MG63 (cell line): ENCODE data around the gene CXXC1. TPM values are rescaled to one million over a fixed set of nuclear protein-coding genes. Genes with fewer than 3 reads are reported as not detected.

Experiments
- DNase-seq: peaks from one replicate; pipeline ENCODE4 v3.0.0-alpha.2; 2020
- H3K27me3 ChIP-seq: fragments of 250-450 bp; sonication (Bioruptor Pico); 2 replicates; pipeline ENCODE4 v1.5.1; 2020; ENCODE audit warnings: mild to moderate bottlenecking, moderate library complexity
- H3K36me3 ChIP-seq: fragments of 250-450 bp; sonication (Bioruptor Pico); 2 replicates; pipeline ENCODE4 v1.5.1; 2020; ENCODE audit warnings: mild to moderate bottlenecking, moderate library complexity
- H3K4me3 ChIP-seq: fragments of 250-450 bp; sonication (Bioruptor Pico); 2 replicates; pipeline ENCODE4 v1.5.1; 2020; ENCODE audit warnings: mild to moderate bottlenecking, moderate library complexity
- H3K9me3 ChIP-seq: fragments of 250-450 bp; sonication (Bioruptor Pico); 2 replicates; pipeline ENCODE4 v1.5.1; 2020; ENCODE audit warnings: mild to moderate bottlenecking, moderate library complexity
- total RNA-seq: library from RNA; depleted of rRNA; stranded (reverse); fragments of >200 nt; shearing (Covaris generic); gene quantifications from 2 replicates; pipeline ENCODE4 v1.2.3, GENCODE V29; 2014; ENCODE audit warnings: low replicate concordance

Gene CXXC1
- total RNA-seq, 1 experiment from 2014 or later = 59.3 TPM

DNA sequence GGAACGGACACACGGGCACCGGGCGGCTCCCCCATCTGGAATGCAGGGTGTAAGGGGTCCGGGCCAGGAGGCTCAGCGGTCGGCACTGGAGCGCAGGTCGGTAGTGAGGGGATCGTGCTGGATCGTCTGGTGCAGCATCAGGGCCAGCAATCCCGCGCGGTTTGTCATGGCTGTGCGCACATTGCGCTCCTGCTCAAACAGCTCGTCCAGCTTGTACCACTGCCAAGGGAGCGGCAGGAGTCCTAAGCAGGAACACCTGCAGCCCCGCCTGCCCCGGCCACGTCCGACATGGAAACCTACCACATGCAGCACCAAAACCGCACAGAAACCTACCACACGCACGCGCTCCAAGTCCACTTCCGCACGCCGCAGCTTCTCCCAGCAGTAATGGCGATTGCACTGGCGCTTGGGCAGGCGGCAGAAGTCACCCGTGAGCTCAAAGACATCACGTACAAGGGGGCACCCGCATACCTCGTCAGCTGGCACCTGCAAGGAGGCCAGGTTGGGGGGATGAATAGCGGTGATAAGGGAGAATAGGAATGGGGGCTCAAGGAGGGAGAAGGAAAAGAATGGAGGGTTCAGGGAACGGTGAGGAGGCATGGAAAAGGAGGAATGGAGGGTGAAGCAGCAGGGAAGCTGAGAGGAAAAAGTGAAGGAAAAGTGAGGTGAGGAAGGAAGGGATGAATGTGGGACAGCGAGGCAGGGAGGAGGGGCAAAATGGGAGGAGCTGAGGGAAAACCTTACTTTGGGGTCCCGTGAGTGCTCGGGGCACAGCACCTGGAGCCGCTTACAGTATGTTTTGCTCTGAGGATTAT is 4.8 kb downstream of the CXXC1 start:
- Histone ChIP-seq H3K9me3 (no peaks in the 10 kb centered on the region), H3K27me3 (no peaks in the 10 kb centered on the region), H3K36me3 (peaks cover 49% of the 10 kb centered on the region), H3K4me3 (no peak overlapping the region; the same call in 1 of the 2 replicates)
- no peak for DNase-seq

DNA sequence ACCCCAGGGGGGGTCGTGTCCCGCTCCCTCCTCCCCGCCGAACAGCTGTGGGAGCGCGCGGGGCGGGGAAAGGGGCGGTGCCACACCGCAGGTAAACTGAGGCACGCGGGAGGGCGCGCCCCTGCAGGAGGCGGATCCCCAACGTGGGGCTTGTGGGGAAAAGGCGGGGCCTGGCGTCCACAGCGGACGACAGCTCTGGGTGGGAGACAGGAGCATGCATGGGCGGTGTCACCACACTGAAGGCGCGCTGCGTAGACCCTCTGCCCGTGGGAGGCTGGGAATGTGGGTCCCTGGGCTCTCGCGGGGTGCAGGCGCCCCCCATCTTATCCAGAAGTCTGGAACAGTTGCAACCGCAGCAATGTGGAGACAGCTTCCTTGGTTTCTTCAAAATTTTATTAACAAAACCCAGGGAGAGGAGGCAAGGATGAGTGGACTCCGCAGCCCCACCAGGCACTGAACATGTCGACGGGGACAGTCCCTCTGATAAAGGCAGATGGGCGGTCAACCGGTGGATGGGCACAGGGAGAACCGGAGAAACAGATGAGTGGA is 5.4 kb downstream of the CXXC1 start:
- peaks cover 53% of the 10 kb centered on the region for H3K36me3 ChIP-seq
- DNase-seq = no peak
- no peaks in the 10 kb centered on the region for H3K9me3 ChIP-seq
- peak overlapping the region; percentile 81 for H3K4me3 ChIP-seq
- no peaks in the 10 kb centered on the region for H3K27me3 ChIP-seq

DNA sequence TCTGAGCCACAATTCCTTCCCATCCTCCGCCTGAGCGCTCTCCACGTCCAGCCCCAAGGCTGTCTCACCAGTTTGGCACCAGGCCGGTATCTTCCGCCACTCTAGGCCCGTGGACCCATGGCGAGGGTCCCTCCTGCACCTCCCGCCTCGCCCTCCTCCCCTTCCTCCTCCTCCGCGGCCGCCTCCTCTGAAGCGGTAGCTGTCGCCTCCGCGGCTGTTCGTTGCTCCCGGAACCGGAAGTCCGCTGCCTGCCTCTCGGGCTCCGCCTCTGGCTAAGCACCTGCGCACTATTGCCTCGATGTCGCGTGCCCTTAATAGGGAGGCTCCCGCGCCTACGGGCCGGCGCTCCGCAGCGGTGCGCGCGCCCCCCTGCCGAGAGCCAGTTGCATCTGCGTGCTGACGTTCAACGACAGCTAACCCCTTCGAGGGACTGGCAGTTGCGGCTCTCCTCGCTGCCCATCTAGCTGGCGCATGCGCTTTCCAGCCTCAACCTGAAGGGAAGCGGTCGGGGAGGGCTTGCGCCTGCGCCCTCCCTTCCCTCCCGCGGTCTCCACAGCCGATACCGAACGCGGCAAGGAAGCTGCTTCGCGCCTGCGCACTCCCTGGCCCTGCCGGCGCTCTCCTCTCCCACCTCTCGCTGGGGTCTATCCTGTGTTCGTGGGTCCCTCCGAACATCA is 6.1 kb downstream of the CXXC1 start, which contains the start of gene MBD1:
MBD1 (minus strand) TSS at position 229 of the 677 bp plus-strand sequence. CDS start 1,531 bp downstream, outside the sequence.
- Histone ChIP-seq H3K36me3 (peaks cover 59% of the 10 kb centered on the region), H3K9me3 (no peaks in the 10 kb centered on the region), H3K4me3 (peak within 1 kb of the TSS; percentile 81), H3K27me3 (no peaks in the 10 kb centered on the region)
- peak; percentile 95 for DNase-seq

DNA sequence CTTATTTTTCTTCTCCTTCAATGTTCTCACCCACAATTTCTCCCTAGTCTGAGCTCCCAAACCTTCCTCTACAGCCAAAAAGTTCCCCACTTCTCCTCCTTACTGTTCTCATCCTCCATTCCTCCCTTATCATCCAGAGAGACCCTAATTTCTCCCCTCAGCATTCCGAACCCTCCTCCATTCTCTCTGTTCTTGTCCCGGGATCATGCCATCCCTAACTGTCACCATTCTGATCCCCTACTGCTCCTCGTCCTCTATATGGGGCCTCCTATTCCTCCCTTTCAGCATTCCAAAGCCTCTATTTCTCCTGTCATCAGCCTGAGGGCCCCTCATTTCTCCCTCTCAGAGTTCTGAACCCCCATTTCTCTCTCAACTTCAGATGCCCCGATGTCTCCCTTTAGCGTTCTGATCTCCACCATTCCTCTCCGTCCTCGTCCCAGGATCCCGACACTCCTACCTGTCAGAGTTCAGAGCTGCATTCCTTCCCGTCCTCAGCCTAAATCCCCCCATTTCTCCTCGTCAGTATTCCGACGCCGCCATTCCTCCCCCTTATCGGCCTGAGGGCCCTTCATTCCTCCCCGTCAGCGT is 6.7 kb downstream of the CXXC1 start:
- no peaks in the 10 kb centered on the region for H3K9me3 ChIP-seq
- DNase-seq = no peak
- peak overlapping the region; percentile 81 for H3K4me3 ChIP-seq
- H3K27me3 ChIP-seq = no peaks in the 10 kb centered on the region
- peaks cover 64% of the 10 kb centered on the region for H3K36me3 ChIP-seq

DNA sequence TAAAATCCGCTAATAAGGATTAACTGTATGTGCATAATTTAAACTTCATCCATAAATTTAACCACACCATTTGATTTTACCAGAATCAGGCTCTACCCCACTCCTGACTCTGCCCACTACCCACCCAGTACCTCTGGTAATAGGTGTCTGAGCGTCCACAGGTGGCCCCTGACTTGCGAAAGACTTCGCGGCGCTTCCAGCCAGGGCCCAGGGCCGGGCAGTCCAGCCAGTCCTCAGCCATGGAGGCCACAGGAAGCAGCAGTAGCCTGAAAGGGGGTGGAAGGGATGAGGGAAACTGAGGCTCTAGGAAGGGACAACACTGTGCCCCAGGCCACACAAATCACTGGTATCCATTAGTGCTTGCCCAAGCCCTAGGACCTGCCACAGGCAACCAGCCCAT is 7.7 kb downstream of the CXXC1 start:
- no peak for DNase-seq
- H3K4me3 ChIP-seq = no peak overlapping the region

DNA sequence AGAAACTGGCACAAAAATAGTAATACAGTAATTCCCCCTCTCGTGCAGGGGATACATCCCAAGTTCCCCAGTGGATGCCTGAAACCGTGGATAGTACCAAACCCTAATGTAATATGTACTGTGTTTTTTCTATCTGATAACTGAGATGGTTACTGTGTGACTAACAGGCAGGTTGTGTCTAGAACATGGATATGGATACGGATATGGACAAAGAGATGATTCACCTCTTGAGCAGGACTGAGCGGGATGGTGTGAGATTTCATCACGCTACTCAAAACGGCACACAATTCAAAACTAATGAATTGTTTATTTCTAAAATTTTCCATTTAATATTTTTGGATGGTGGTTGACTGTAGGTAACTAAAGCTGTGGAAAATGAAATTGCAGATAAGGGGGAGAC is 9.6 kb downstream of the CXXC1 start:
- Histone ChIP-seq H3K36me3 (peaks cover 60% of the 10 kb centered on the region), H3K4me3 (no peak overlapping the region), H3K9me3 (no peaks in the 10 kb centered on the region), H3K27me3 (no peaks in the 10 kb centered on the region)
- no peak for DNase-seq

More for the DNA sequence above, 7.7 kb downstream of the CXXC1 start:
- H3K9me3 ChIP-seq = no peaks in the 10 kb centered on the region
- H3K27me3 ChIP-seq = no peaks in the 10 kb centered on the region
- peaks cover 65% of the 10 kb centered on the region for H3K36me3 ChIP-seq

DNA sequence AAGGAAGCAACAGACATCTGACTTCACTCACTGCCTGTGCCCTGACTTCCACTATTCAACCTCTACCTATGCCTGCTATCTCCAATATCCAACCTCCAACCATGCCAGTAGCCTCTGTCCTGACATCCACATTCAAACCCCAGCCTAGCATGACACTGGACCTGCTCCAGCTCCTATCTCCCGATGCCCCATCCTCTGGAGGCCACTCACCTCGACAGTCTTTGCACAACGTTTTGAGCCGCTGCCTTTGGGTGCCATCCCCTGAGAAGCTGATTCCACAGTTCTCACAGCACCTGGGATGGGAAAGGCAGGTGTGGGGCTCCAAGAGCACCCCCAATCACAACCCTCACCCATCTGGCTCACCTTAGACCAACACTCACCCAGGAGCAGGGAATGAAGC is 11.0 kb downstream of the CXXC1 start:
- H3K36me3 ChIP-seq = peaks cover 52% of the 10 kb centered on the region
- H3K9me3 ChIP-seq = no peaks in the 10 kb centered on the region
- DNase-seq = no peak
- no peaks in the 10 kb centered on the region for H3K27me3 ChIP-seq
- H3K4me3 ChIP-seq = no peak overlapping the region

DNA sequence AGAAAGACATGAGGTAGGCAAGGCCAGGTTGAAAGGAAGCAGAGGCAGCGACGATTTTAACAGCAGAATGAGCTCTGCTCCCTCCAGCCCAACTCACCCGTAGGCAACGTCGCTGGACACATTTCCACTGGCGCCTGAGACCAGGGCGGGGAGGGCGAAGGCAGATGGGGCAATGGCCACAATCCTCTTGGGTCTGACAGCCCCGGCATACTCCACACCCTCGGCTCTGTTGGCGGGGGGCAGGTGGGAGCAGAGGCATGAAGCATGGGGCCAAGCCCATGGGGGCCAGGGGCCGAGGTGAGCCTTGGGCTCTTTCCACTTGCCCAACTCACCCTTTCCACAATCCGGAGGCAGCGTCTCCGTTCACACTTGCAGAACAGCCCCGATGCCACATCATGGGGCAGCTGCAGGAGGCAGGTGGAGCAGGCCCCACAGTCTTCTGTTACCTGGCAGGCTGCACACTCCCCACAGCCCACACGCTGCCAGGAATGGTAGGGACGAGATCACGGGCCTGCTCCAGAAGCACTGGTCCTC is 11.9 kb downstream of the CXXC1 start:
- H3K9me3 ChIP-seq = no peaks in the 10 kb centered on the region
- no peak overlapping the region for H3K4me3 ChIP-seq
- no peaks in the 10 kb centered on the region for H3K27me3 ChIP-seq
- no peak for DNase-seq
- peaks cover 49% of the 10 kb centered on the region for H3K36me3 ChIP-seq

DNA sequence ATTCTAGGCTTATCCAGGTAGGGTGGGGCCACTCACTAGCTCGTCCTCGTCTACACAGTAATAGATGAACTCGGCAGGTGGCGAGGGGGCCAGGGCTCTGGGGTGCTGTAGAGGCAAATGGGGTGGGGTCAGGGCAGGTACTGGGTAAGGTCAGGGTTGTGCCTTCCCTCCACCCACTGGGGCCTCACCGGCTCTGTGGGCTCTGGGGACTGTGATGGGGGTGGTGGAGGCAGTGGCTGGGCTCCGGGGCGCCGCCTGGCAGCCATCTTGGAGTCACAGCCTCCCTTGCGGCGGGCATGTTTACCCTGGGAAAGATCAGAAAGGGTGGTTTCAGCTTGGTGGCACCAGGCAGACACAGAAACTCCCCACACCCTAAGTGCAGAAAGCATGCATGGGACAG is 12.6 kb downstream of the CXXC1 start:
- Histone ChIP-seq H3K4me3 (no peak overlapping the region), H3K27me3 (no peaks in the 10 kb centered on the region), H3K36me3 (peaks cover 50% of the 10 kb centered on the region), H3K9me3 (no peaks in the 10 kb centered on the region)
- no peak for DNase-seq

DNA sequence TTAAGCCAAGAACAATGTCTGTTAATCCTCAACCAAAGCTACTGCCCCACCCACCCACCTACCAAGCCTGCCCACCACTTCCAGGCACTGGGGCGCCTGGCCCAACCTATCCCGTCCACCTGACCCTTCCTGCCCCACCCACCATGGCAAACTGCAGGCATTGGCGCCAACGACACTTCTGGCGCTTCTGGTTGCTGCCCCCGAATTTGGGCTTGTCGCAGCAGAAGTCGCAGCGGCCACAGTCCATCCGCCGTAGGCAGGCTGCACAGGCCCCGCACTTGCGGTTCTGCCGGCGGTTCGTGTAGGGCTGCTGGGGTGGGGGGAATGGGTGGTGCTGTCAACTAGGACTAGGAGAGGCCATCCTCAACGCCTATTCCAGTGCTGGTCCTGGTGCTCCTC is 13.4 kb downstream of the CXXC1 start:
- Histone ChIP-seq H3K4me3 (no peak overlapping the region), H3K36me3 (peaks cover 47% of the 10 kb centered on the region), H3K9me3 (no peaks in the 10 kb centered on the region), H3K27me3 (no peaks in the 10 kb centered on the region)
- no peak for DNase-seq

DNA sequence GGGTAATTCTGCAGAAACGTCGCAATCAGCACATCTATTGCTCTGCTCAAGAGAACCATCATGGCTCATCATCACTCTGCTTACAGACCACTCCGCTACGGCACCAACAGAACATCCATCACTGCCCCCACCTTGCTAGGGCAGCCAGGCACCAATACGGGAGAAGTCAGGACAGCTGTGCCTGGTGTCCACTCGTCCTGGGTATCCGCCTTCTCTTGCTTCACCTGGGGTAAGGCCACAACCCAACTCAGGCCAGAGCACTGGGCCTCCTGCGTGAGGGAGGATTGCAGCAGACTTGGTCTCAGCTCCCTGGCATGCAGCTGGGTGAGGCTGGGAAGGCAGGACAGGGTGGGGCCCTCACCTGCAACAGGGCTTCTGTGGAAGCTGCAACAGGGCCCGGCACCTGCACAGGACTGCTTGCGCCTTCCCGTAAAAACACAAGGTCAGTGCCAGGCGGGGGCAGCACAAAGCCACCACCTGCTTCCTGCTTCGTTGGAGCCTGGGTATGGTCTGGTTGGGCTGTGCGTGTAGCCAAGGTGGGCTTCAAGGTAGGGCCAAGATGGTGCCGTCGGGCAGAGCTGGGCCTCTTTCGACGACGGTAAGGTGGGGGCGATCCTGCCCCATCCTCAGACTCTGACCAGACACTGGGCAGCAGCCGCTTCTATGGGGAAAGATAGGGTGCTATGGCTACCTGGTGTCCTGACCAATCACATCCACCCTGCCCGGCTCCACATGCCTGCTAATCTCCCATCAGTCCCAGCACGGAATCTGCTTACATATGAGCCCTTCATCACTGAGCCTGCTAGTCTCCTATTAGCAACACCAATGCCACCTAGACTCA is 14.1 kb downstream of the CXXC1 start:
- no peak for DNase-seq
- Histone ChIP-seq H3K9me3 (no peaks in the 10 kb centered on the region), H3K27me3 (no peaks in the 10 kb centered on the region), H3K36me3 (peaks cover 44% of the 10 kb centered on the region), H3K4me3 (no peak overlapping the region)

DNA sequence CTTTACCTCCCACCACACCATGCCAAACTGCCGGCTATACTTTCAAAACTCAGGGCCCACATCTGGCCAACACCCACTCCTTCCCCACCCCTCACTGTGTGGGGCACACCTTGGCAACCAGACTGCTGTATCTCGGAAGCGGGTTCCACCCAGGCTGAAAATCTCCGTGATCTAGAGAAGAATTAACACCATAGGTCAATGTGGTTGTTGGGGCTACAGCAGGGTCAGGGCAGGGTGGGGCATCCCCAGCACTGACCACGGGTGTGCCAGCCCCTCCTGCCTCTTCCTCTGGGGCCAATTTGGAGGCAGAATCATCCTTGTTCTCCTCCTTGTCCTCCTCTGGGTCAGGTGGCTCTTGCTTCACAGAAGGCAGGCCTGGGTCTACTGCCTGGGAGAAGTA is 14.9 kb downstream of the CXXC1 start:
- Histone ChIP-seq H3K9me3 (no peaks in the 10 kb centered on the region), H3K27me3 (no peaks in the 10 kb centered on the region), H3K36me3 (peaks cover 43% of the 10 kb centered on the region), H3K4me3 (no peak overlapping the region)
- DNase-seq = no peak

DNA sequence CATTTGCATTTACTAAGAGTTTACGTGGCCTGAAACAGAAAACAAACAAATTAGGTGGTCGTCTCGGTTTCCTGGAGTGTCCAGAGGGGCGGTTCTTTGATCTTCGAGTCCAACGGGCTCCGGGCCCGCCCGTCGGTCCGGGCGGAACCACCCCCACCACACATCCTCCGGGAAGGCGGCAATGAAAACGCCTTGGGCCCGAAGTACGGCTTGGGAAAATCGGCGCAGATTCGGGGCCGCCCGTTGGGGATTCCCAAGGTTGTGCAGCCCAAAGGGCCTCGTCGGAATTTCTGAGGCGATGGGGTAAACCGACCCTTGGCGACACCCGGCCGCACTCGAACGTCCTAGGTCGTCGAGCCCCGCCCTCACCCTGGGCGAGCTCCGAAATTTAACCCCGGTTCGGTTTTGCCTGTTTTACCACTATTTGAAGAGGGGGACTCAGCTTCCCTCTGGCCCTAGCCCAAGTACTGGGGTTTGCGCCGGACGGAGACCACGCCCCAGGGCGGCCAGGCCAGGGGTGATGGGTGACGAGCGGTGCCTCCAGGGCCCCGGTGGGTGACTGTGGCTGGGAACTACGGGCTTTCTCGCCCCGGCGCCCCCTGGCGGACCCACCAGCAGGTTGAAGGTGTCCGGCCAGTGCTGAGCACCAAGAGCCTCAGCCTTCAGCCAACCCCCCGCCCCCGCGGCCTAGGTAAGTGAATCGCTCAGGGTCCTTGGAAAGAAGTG is 19.3 kb downstream of the CXXC1 start:
- H3K36me3 ChIP-seq = peaks cover 15% of the 10 kb centered on the region
- H3K27me3 ChIP-seq = no peaks in the 10 kb centered on the region
- no peaks in the 10 kb centered on the region for H3K9me3 ChIP-seq
- peak overlapping the region; percentile 20 for H3K4me3 ChIP-seq
- DNase-seq = peak; percentile 68

DNA sequence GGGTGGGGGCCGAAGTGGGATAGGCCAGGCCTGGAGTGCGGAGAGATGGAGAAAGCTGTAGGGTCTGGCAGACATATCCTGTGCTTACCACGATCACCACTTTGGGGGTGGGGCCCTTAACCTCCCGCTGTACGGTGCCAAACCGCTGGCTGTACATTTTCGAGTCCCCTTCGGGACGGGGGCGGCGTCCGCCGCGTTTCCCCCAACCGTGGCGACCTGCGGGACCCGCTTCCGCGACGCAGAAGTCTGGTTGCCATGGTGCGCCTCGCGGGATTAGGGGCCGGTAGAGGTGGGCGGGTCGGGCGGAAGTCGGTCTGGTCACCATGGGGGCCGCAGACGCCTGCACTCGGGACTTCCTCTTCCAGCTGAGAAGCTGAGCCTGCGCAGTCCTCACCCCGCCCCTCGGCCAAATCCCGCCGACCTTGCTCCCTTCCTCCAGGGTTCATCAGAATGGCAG is 21.2 kb downstream of the CXXC1 start, which contains the start of gene CFAP53:
CFAP53 (minus strand) TSS at position 248 of the 457 bp plus-strand sequence; CDS start at position 157, 91 bp downstream.
- H3K9me3 ChIP-seq = no peaks in the 10 kb centered on the region
- H3K36me3 ChIP-seq = peaks cover 10% of the 10 kb centered on the region
- peak; percentile 84 for DNase-seq
- H3K27me3 ChIP-seq = no peaks in the 10 kb centered on the region
- peak within 1 kb of the TSS; percentile 53 for H3K4me3 ChIP-seq

DNA sequence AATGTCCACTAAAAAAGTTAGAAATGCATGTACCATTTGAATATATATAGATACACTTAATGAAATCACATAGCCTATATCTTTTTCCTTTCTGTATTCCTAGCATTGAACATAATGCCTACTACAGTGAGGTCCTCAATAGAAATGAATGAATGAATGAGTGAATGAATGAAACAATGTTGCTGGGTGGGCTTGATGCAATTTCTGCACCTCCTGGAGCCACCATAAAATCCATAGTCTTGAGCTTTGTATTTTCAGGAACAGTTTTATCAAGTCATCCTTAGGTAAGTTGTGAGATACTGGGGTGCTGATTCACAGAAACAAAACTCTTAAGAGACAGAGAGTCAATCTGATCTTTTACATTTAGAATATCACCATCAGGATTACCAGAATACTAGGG is 24.5 kb downstream of the CXXC1 start:
- Histone ChIP-seq H3K36me3 (peaks cover 4% of the 10 kb centered on the region), H3K4me3 (no peak overlapping the region), H3K9me3 (no peaks in the 10 kb centered on the region), H3K27me3 (no peaks in the 10 kb centered on the region)
- DNase-seq = no peak
